ENCODE data around the gene PLXNB2. TPM values are rescaled to one million over a fixed set of nuclear protein-coding genes. Genes with fewer than 3 reads are reported as not detected.

The PLXNB2 gene
- total and polyA plus RNA-seq, 2 of the 4 experiments (the other 2 are of a cell fraction): 73.1 to 202 TPM

GRCh38 chr22:50250555-50251476 lies 56.6 kb downstream of the PLXNB2 start, which contains the start of gene HDAC10 (continued):
- TF ChIP-seq CHD1 (IDR thresholded peaks at IDR 0.05; ENCODE audit: low read depth, low read length) (no peak), MAZ (IDR thresholded peaks at IDR 0.05; ENCODE audit: borderline replicate concordance, low read depth, low read length) (peak; percentile 44; the same call in 1 of the 2 replicates), RCOR1 (IDR thresholded peaks at IDR 0.05; ENCODE audit: insufficient replicate concordance, low read length) (no peak)

GRCh38 chr22:50250249-50250554 lies 57.2 kb downstream of the PLXNB2 start:
- no peak overlapping the region for H2BK20ac ChIP-seq (ENCODE audit: low read depth, low read length)
- ChIA-PET POLR2A (ENCODE audit: unreplicated experiment) (no interaction called here), CTCF (no interaction called here)
- dilution Hi-C loops (cut with HindIII; ENCODE audit: low sequenced_read_pairs, unreplicated experiment) (no loop called here), in situ Hi-C loops (cut with MboI; ENCODE audit: low sequenced_read_pairs) (loop anchor here (5.0 kb wide), 1 partner anchor 77 kb away; the partner anchor contains the start of gene DENND6B), intact Hi-C loops (cut with micrococcal nuclease) (no loop called here)
- ATAC-seq (ENCODE audit: low read depth) (no peak), DNase-seq (no peak)
- TF ChIP-seq MAZ (IDR thresholded peaks at IDR 0.05; ENCODE audit: borderline replicate concordance, low read depth, low read length) (no peak), POLR2A (IDR thresholded peaks at IDR 0.05; ENCODE audit: low read depth, low read length) (peak; percentile 11; the same call in 1 of the 2 replicates)
- 0 out of 2 replicates have a peak overlapping the region, but pooled peaks have one; percentile 8 for H4K5ac ChIP-seq (ENCODE audit: low read depth, low read length)
- peak overlapping the region; percentile 52 for H2AK9ac ChIP-seq (replicated peaks; ENCODE audit: low read depth, low read length, poor library complexity)
- H3K14ac ChIP-seq (replicated peaks; ENCODE audit: low read depth, low read length): no peak overlapping the region
- no peaks in the 10 kb centered on the region for H3K27me3 ChIP-seq (ENCODE audit: control insufficient read depth, insufficient read depth, low read length)
- peak overlapping the region; percentile 82 for H3K9ac ChIP-seq (ENCODE audit: low read depth, low read length)
- H3K4me2 ChIP-seq (ENCODE audit: low read depth, low read length): peak overlapping the region; percentile 64
- H4K8ac ChIP-seq (ENCODE audit: low read depth in 2 of 2, low read length in 2 of 2): no peak overlapping the region; a peak in 1 of 4 replicates
- H2AFZ ChIP-seq (replicated peaks; ENCODE audit: low read length, poor library complexity): peak overlapping the region; percentile 56
- peak overlapping the region; percentile 77 for H2AK5ac ChIP-seq (ENCODE audit: low read depth, low read length)
- H3K36me3 ChIP-seq (ENCODE audit: control insufficient read depth, insufficient read depth, low read length): peaks cover 38% of the 10 kb centered on the region
- no peak overlapping the region for H3K56ac ChIP-seq (ENCODE audit: extremely low read depth, insufficient read depth, low read length)
- no TSS peak for BruUV-seq (replicated peaks)
- peaks cover 9 to 42% of the 10 kb centered on the region in 2 experiments; a peak in 3 of 4 replicates for H3K79me1 ChIP-seq (ENCODE audit: low read depth in 1 of 2, low read length in 2 of 2)
- H3K4me1 ChIP-seq (ENCODE audit: control insufficient read depth, insufficient read depth, low read length): peaks cover 15% of the 10 kb centered on the region
- H2BK120ac ChIP-seq (ENCODE audit: low read depth, low read length): no peak overlapping the region
- H3K23ac ChIP-seq (ENCODE audit: low read depth, low read length): no peak overlapping the region
- 75% methylated on average over 11 of the region's 11 CpGs; no CpG with 5 or more reads in 1 of the 2 experiments for WGBS, 2 experiments (ENCODE audit: extremely low coverage in 2 of 2, insufficient read length in 1 of 2)
- no peak overlapping the region for H4K91ac ChIP-seq (ENCODE audit: insufficient read depth, low read depth, low read length)
- H4K20me1 ChIP-seq (ENCODE audit: insufficient read depth, low read length): peaks cover 21% of the 10 kb centered on the region
- 0 out of 2 replicates have a peak, but pooled peaks cover 3% of the 10 kb centered on the region for H3K9me1 ChIP-seq (ENCODE audit: insufficient read depth, low read length)
- H2BK15ac ChIP-seq (ENCODE audit: low read depth, low read length): no peak overlapping the region
- no peak overlapping the region for H3K18ac ChIP-seq (ENCODE audit: low read depth, low read length)
- H2BK5ac ChIP-seq (ENCODE audit: low read depth, low read length, poor library complexity, severe bottlenecking): peak overlapping the region; percentile 6
- no peaks in the 10 kb centered on the region for H3K9me3 ChIP-seq (ENCODE audit: control insufficient read depth, insufficient read depth, low read length)
- peak overlapping the region; percentile 28 for H3K27ac ChIP-seq (ENCODE audit: insufficient read depth, low read length)
- H3K4ac ChIP-seq (ENCODE audit: low read depth, low read length): 0 out of 2 replicates have a peak overlapping the region, but pooled peaks have one; percentile 91
- H3K4me3 ChIP-seq (ENCODE audit: insufficient read depth, low read depth, low read length): peak overlapping the region; percentile 88
